ACC112 (cell line): Measurements from ENCODE around the gene COBL.

Source experiments
- H2AFZ ChIP-seq: fragments of 200-600 bp; sonication (generic); one replicate; pipeline ENCODE4 v1.6.0; 2017; ENCODE audit warnings: antibody characterized with exemption, low read length; ENCODE audit not compliant: unreplicated experiment
- H3K27ac ChIP-seq: fragments of 200-600 bp; sonication (generic); 2 replicates; pipeline ENCODE4 v1.5.1; 2014; ENCODE audit warnings: low read depth, mild to moderate bottlenecking, antibody characterized with exemption, low read length, moderate library complexity
- H3K27me3 ChIP-seq: fragments of 200-600 bp; sonication (generic); 2 replicates; pipeline ENCODE4 v1.6.1; 2014; ENCODE audit warnings: mild to moderate bottlenecking, antibody characterized with exemption, low read length, moderate library complexity, mixed read lengths; ENCODE audit not compliant: insufficient read depth
- H3K36me3 ChIP-seq: fragments of 200-600 bp; sonication (generic); 2 replicates; pipeline ENCODE4 v1.6.1; 2016; ENCODE audit warnings: mild to moderate bottlenecking, antibody characterized with exemption, low read length, moderate library complexity, mixed read lengths; ENCODE audit not compliant: insufficient read depth
- H3K4me1 ChIP-seq: fragments of 200-600 bp; sonication (generic); one replicate; pipeline ENCODE4 v1.6.1; 2016; ENCODE audit warnings: low read length, mixed read lengths; ENCODE audit not compliant: insufficient read depth, unreplicated experiment, control insufficient read depth
- H3K4me3 ChIP-seq: fragments of 200-600 bp; sonication (generic); 2 replicates; pipeline ENCODE4 v1.5.1; 2014; ENCODE audit warnings: mild to moderate bottlenecking, low read depth, low read length
- H3K79me2 ChIP-seq: fragments of 200-600 bp; sonication (generic); one replicate; pipeline ENCODE4 v1.6.0; 2016; ENCODE audit warnings: low read length; ENCODE audit not compliant: control insufficient read depth, unreplicated experiment, insufficient read depth

COBL gene

GRCh38 chr7:51325908-51326307 lies 9.3 kb upstream of the COBL start:
- Histone ChIP-seq H3K4me1 (no peaks in the 10 kb centered on the region), H2AFZ (no peak overlapping the region), H3K27ac (no peak overlapping the region), H3K4me3 (no peak overlapping the region), H3K27me3 (peaks cover 2% of the 10 kb centered on the region; the same call in 1 of the 2 replicates), H3K36me3 (no peaks in the 10 kb centered on the region), H3K79me2 (no peaks in the 10 kb centered on the region)

GRCh38 chr7:51325261-51325676 lies 8.7 kb upstream of the COBL start:
- Histone ChIP-seq H3K79me2 (no peaks in the 10 kb centered on the region), H2AFZ (no peak overlapping the region), H3K36me3 (no peaks in the 10 kb centered on the region), H3K27ac (no peak overlapping the region), H3K27me3 (peaks cover 8% of the 10 kb centered on the region; the same call in 1 of the 2 replicates), H3K4me3 (no peak overlapping the region), H3K4me1 (no peaks in the 10 kb centered on the region)

- no peak overlapping the region for H3K27ac ChIP-seq
- no peaks in the 10 kb centered on the region for H3K36me3 ChIP-seq
- H3K4me1 ChIP-seq, result no peaks in the 10 kb centered on the region
- H3K79me2 ChIP-seq, result no peaks in the 10 kb centered on the region
- H3K4me3 ChIP-seq, result no peak overlapping the region
- peaks cover 8% of the 10 kb centered on the region; the same call in 1 of the 2 replicates for H3K27me3 ChIP-seq
- no peak overlapping the region for H2AFZ ChIP-seq
These were observed 7.7 kb upstream of the COBL start for GRCh38 chr7:51324206-51324898.

- no peaks in the 10 kb centered on the region for H3K4me1 ChIP-seq
- H2AFZ ChIP-seq, result no peak overlapping the region
These were observed 5.4 kb upstream of the COBL start for GRCh38 chr7:51321961-51322515.

GRCh38 chr7:51318886-51319579 lies 2.4 kb upstream of the COBL start:
- Histone ChIP-seq H3K36me3 (no peaks in the 10 kb centered on the region), H3K4me1 (peaks cover 4% of the 10 kb centered on the region), H3K27me3 (peaks cover 53% of the 10 kb centered on the region), H3K27ac (no peak overlapping the region), H3K4me3 (no peak overlapping the region), H3K79me2 (no peaks in the 10 kb centered on the region), H2AFZ (no peak overlapping the region)

More at GRCh38 chr7:51321961-51322515, 5.4 kb upstream of the COBL start:
- H3K79me2 ChIP-seq, result no peaks in the 10 kb centered on the region
- H3K27me3 ChIP-seq, result peaks cover 26% of the 10 kb centered on the region
- no peak overlapping the region for H3K27ac ChIP-seq
- no peaks in the 10 kb centered on the region for H3K36me3 ChIP-seq
- no peak overlapping the region for H3K4me3 ChIP-seq

GRCh38 chr7:51318001-51318400 lies 1.4 kb upstream of the COBL start:
- no peaks in the 10 kb centered on the region for H3K79me2 ChIP-seq
- H2AFZ ChIP-seq, result no peak overlapping the region
- H3K4me3 ChIP-seq, result no peak overlapping the region
- no peak overlapping the region for H3K27ac ChIP-seq
- peaks cover 60% of the 10 kb centered on the region for H3K27me3 ChIP-seq
- peaks cover 4% of the 10 kb centered on the region for H3K4me1 ChIP-seq
- no peaks in the 10 kb centered on the region for H3K36me3 ChIP-seq

GRCh38 chr7:51317582-51317910 lies 937 bp upstream of the COBL start:
- no peak overlapping the region for H2AFZ ChIP-seq
- no peaks in the 10 kb centered on the region for H3K79me2 ChIP-seq
- H3K27me3 ChIP-seq, result peaks cover 60% of the 10 kb centered on the region
- H3K36me3 ChIP-seq, result no peaks in the 10 kb centered on the region
- no peak overlapping the region for H3K4me3 ChIP-seq
- H3K27ac ChIP-seq, result no peak overlapping the region
- peaks cover 4% of the 10 kb centered on the region for H3K4me1 ChIP-seq

GRCh38 chr7:51316262-51316665 lies 345 bp downstream of the COBL start:
- Histone ChIP-seq H3K4me3 (peak overlapping the region; percentile 71), H3K27me3 (peaks cover 62% of the 10 kb centered on the region), H3K36me3 (no peaks in the 10 kb centered on the region), H3K79me2 (no peaks in the 10 kb centered on the region), H3K4me1 (peaks cover 4% of the 10 kb centered on the region), H2AFZ (no peak overlapping the region), H3K27ac (no peak overlapping the region)

- H3K27ac ChIP-seq, result no peak overlapping the region
- peaks cover 4% of the 10 kb centered on the region for H3K4me1 ChIP-seq
- H3K79me2 ChIP-seq, result no peaks in the 10 kb centered on the region
- H3K36me3 ChIP-seq, result no peaks in the 10 kb centered on the region
- peaks cover 60% of the 10 kb centered on the region for H3K27me3 ChIP-seq
- H3K4me3 ChIP-seq, result peak overlapping the region; percentile 71
- H2AFZ ChIP-seq, result peak overlapping the region; percentile 23
These were observed 982 bp downstream of the COBL start for GRCh38 chr7:51315393-51316261.

- Histone ChIP-seq H3K27ac (no peak overlapping the region), H3K4me3 (no peak overlapping the region), H2AFZ (no peak overlapping the region), H3K27me3 (peaks cover 62% of the 10 kb centered on the region), H3K36me3 (no peaks in the 10 kb centered on the region), H3K79me2 (no peaks in the 10 kb centered on the region), H3K4me1 (peaks cover 4% of the 10 kb centered on the region)
These were observed 1.9 kb downstream of the COBL start for GRCh38 chr7:51314726-51315125.
